ENCODE data around the gene UBQLN1. TPM values are rescaled to one million over a fixed set of nuclear protein-coding genes. Genes with fewer than 3 reads are reported as not detected.

The UBQLN1 gene
- total and polyA plus RNA-seq, 5 experiments from 2014 or later: 65.4 to 122 (median 70.8) TPM

DNA sequence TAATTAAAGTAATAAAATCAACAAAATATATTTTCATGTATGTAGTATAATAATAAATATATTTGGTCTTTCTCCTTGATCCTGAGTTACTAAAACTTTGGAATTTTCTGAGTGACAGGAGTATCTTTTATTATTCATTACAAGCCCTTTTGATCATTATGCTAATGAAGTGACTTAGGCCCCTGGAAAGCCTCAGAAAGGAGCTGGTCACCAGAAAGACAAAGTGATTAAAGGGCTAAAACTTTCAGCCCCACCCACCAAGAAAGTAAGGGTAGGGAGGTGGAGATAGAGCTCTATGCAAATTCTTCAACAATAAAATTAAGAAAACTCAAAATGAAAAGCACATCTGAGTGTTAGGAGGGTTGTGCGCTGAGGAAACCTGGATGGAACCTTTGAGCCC lies 27.5 kb downstream of the UBQLN1 start:
- peaks cover 10 to 33% (median 15%) of the 10 kb centered on the region in 4 donors for H3K4me1 Mint-ChIP-seq
- no peaks in the 10 kb centered on the region for H3K9me3 Mint-ChIP-seq
- POLR2A ChIA-PET: interaction anchor here (2.8 kb wide), 1 partner anchor 28 kb away, joined by 10 read pairs; the partner anchor contains the start of gene UBQLN1
- peaks cover 0 to 90% (median 17%) of the 10 kb centered on the region in 3 donors for H3K36me3 Mint-ChIP-seq
- no peak for ATAC-seq
- peak overlapping the region in 2 of 10 donors; percentile 56 to 67 for H3K27ac Mint-ChIP-seq
- no peaks in the 10 kb centered on the region for H3K27me3 Mint-ChIP-seq
- H3K4me3 Mint-ChIP-seq: no peak overlapping the region
- no peak for DNase-seq

DNA sequence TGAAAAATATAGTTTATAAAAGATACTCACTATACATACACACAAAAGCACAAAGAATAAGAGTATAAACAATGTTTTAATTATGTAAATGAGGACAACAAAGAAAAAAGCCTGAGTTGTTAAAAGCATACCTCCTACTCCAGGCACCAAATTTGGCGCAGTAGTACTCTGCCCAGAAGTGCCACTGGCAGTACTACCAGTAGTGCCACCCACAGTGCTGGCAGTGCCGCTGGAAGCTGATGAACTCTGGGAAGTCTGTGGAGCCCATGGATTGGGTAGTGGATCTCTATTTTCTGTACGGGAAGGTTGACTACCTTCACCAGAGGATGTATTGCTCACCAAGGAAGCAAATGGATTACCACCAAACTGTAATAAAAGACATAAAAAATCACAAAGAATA lies 30.2 kb downstream of the UBQLN1 start:
- H3K27ac Mint-ChIP-seq: peak overlapping the region in 4 of 10 donors; percentile 7 to 43 (median 21)
- no peaks in the 10 kb centered on the region for H3K9me3 Mint-ChIP-seq
- DNase-seq (no peak), ATAC-seq (no peak)
- no peaks in the 10 kb centered on the region for H3K27me3 Mint-ChIP-seq
- H3K4me3 Mint-ChIP-seq: no peak overlapping the region
- peaks cover 6 to 31% (median 10%) of the 10 kb centered on the region in 4 donors for H3K4me1 Mint-ChIP-seq
- H3K36me3 Mint-ChIP-seq: peaks cover 4 to 92% (median 14%) of the 10 kb centered on the region in 3 donors
- POLR2A ChIA-PET: no interaction called here

DNA sequence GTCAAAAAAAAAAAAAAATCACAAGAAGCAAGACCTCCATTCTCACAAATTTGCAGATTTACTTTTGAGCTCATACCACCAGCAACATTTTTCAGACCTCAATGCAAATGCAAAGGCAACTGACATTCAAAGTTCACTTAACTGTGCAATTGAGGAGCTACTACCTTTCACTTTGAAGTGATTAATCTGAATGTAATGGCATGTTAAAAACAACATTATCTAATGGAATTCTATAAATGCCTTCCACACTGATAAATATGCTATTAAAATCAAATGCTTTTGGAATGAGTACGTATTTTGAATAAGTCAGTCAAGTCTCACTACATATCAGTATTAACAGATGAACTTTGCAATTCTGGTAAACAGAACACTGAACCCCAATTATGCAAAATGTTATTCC lies 32.3 kb downstream of the UBQLN1 start:
- Mint-ChIP-seq H3K27ac (peak overlapping the region in 5 of 10 donors; percentile 1 to 75 (median 12)), H3K27me3 (no peaks in the 10 kb centered on the region), H3K4me3 (no peak overlapping the region), H3K9me3 (no peaks in the 10 kb centered on the region), H3K36me3 (peaks cover 4 to 92% (median 12%) of the 10 kb centered on the region in 3 donors), H3K4me1 (peaks cover 8 to 21% (median 9%) of the 10 kb centered on the region in 4 donors)
- POLR2A ChIA-PET: no interaction called here
- no peak for ATAC-seq
- no peak for DNase-seq

DNA sequence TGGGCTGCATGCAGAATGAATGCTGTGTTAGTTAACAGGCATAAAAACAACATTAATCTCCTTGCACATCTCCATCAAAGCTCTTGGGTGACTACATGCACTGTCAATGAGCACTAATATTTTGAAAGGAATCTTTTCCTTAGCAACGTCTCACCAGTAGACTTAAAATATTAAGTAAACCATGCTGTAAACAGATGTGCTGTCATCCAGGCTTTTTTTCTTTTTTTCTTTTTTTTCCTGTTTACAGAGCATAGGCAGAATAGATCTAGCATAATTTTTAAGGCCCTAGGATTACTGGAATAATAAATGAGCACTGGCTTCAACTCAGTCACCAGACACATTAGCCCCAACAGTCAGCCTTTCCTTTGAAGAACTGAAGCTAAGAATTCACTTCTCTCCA lies 36.3 kb downstream of the UBQLN1 start:
- peak overlapping the region in 3 of 10 donors; percentile 3 to 70 (median 25) for H3K27ac Mint-ChIP-seq
- H3K36me3 Mint-ChIP-seq: peaks cover 4 to 90% (median 4%) of the 10 kb centered on the region in 3 donors
- no peaks in the 10 kb centered on the region for H3K27me3 Mint-ChIP-seq
- DNase-seq (no peak), ATAC-seq (no peak)
- peaks cover 9 to 24% (median 18%) of the 10 kb centered on the region in 4 donors for H3K4me1 Mint-ChIP-seq
- H3K4me3 Mint-ChIP-seq: no peak overlapping the region
- no peaks in the 10 kb centered on the region for H3K9me3 Mint-ChIP-seq
- POLR2A ChIA-PET: no interaction called here

DNA sequence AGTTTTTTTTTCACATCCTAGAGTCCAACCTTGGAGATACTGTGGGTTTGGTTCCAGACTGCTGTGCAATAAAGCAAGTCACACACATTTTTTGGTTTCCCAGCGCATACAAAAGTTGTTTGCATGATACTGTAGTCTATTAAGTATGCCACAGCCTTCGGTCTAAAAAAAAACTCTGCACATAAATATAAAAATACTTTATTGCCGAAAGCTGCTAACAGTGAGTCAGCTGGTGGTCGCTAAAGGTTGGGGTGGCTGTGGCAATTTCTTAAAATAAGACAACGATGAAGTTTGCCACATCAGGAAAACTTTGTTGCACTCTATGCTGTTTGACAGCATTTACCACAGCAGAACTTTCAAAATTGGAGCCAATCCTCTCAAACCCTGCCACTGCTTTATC lies 37.4 kb downstream of the UBQLN1 start:
- H3K27ac Mint-ChIP-seq: peak overlapping the region in 3 of 10 donors; percentile 1 to 31 (median 8)
- DNase-seq: no peak
- no peak for ATAC-seq
- H3K4me3 Mint-ChIP-seq: no peak overlapping the region
- H3K36me3 Mint-ChIP-seq: peaks cover 4 to 92% (median 5%) of the 10 kb centered on the region in 3 donors
- H3K4me1 Mint-ChIP-seq: peaks cover 18 to 31% (median 28%) of the 10 kb centered on the region in 4 donors
- H3K27me3 Mint-ChIP-seq: no peaks in the 10 kb centered on the region
- H3K9me3 Mint-ChIP-seq: no peaks in the 10 kb centered on the region
- POLR2A ChIA-PET: no interaction called here

- POLR2A ChIA-PET: interaction anchor here (0.5 to 0.6 kb wide), 2 partner anchors 78 to 147 kb away, joined by 3 to 4 read pairs; no protein-coding TSS in a partner anchor
- peaks cover 4 to 91% (median 7%) of the 10 kb centered on the region in 3 donors for H3K36me3 Mint-ChIP-seq
- peaks cover 19 to 33% (median 31%) of the 10 kb centered on the region in 4 donors for H3K4me1 Mint-ChIP-seq
- no peak overlapping the region for H3K4me3 Mint-ChIP-seq
- no peaks in the 10 kb centered on the region for H3K27me3 Mint-ChIP-seq
- no peak for ATAC-seq
- no peaks in the 10 kb centered on the region for H3K9me3 Mint-ChIP-seq
- no peak for DNase-seq
- peak overlapping the region in 3 of 10 donors; percentile 29 to 52 (median 29) for H3K27ac Mint-ChIP-seq
These were observed 38.7 kb downstream of the UBQLN1 start for GRCh38 chr9:83669067-83669466.

DNA sequence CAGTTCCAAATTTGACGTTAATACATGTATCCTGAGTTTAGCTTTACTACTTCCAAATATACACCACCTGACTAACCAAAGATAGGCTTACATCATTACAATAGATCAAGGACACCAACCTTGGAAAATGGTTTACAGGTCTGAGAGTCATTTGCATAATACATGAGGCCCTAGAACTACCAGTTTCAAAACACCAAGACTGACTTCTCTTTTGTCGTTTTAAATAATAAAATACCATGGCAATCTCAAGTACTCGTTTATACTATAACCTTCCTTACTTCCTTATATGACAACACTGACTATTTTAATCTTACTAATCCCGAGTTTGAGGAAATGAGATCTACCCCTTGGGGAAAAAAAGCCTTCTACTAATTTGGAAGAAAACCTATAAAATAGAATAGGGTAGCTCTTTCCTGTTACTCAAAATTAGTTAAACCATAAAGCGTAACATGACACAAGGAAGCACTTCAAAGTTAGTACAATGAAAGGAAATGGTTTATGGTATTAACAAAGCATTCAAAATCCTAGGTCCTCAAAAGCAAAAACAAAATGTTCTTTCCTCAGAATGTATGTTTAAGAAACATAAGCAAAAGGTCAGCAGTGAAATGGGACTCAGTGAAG lies 42.1 kb downstream of the UBQLN1 start:
- H3K4me1 Mint-ChIP-seq: peaks cover 11 to 28% (median 24%) of the 10 kb centered on the region in 4 donors
- ATAC-seq (peak in 1 of 2 donors; percentile 81), DNase-seq (peak in 2 of 10 donors; percentile 13 to 15)
- POLR2A ChIA-PET: interaction anchor here (1.5 kb wide), 1 partner anchor 42 kb away, joined by 7 read pairs; the partner anchor contains the start of gene UBQLN1
- peaks cover 0 to 93% (median 16%) of the 10 kb centered on the region in 3 donors for H3K36me3 Mint-ChIP-seq
- no peaks in the 10 kb centered on the region for H3K27me3 Mint-ChIP-seq
- H3K4me3 Mint-ChIP-seq: peak overlapping the region in 6 of 10 donors; percentile 0 to 51 (median 36)
- no peaks in the 10 kb centered on the region for H3K9me3 Mint-ChIP-seq
- H3K27ac Mint-ChIP-seq: peak overlapping the region in 9 of 10 donors; percentile 50 to 89 (median 77)

DNA sequence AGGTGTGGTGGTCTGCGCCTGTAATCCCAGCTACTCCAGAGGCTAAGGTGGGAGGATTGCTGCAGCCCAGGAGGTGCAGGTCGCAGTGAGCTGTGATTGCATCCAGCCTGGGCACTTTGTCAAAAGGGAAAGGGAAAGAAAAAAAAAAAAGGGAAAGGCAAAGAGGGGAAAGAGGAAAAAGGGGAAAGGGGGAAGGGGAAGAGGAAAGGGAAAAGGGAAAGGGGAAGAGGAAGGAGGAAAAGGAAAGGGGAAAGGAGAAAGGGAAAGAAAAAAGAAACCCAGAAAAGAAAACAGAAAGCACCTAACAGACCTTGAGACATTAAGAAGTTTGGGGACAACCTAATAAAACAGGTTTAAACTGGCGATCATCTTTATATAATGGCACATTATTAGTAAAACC lies 44.8 kb downstream of the UBQLN1 start:
- no peak overlapping the region for H3K4me3 Mint-ChIP-seq
- ATAC-seq (no peak), DNase-seq (no peak)
- H3K27ac Mint-ChIP-seq: peak overlapping the region in 5 of 10 donors; percentile 6 to 77 (median 49)
- peaks cover 0 to 85% (median 15%) of the 10 kb centered on the region in 3 donors for H3K36me3 Mint-ChIP-seq
- H3K9me3 Mint-ChIP-seq: no peaks in the 10 kb centered on the region
- peaks cover 11 to 24% (median 23%) of the 10 kb centered on the region in 4 donors for H3K4me1 Mint-ChIP-seq
- no peaks in the 10 kb centered on the region for H3K27me3 Mint-ChIP-seq
- POLR2A ChIA-PET: interaction anchor here (0.7 kb wide), 1 partner anchor 44 kb away, joined by 3 read pairs; no protein-coding TSS in a partner anchor

GRCh38 chr9:83656952-83657351 lies 50.8 kb downstream of the UBQLN1 start:
- H3K4me1 Mint-ChIP-seq: no peaks in the 10 kb centered on the region
- no peak for DNase-seq
- no peak overlapping the region for H3K4me3 Mint-ChIP-seq
- H3K27ac Mint-ChIP-seq: no peak overlapping the region
- peaks cover 4 to 61% (median 26%) of the 10 kb centered on the region in 3 donors for H3K36me3 Mint-ChIP-seq
- H3K27me3 Mint-ChIP-seq: no peaks in the 10 kb centered on the region
- POLR2A ChIA-PET: interaction anchor here (0.6 to 1.1 kb wide), 2 partner anchors 41 to 51 kb away, joined by 4 to 7 read pairs; partner anchors contain the start of gene UBQLN1
- no peak for ATAC-seq
- peaks cover 0 to 3% (median 0%) of the 10 kb centered on the region in 9 donors for H3K9me3 Mint-ChIP-seq

DNA sequence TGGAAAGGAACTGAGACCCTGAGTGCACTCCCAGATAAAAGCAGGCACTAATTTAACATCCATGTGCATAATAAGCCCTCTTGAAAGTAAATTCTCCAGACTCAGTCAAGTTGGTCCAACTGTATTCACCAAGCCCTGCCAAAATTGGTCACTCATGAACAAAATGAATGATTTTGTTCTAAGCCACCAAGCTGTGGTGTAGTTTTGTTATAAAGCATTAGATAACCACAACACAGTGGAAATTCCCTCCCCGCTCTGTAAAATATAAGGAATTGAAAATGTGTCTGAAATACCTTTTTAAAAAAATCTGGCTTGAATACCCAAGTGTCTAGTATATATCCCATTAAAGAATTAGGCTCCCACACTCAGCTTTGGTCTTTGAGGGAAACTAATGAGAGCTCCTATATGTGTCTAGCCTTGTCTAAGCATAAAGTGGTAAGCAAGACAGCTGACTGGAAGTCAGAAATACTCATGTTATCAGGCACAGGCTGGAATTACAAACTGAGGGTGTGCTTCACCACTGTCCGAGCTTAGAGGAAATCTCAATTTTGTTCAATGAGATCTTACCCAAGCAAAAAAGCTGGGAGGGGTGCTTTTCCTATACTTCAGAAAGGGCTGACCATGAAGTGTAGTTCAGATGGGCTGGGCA lies 51.6 kb downstream of the UBQLN1 start:
- Mint-ChIP-seq H3K27me3 (no peaks in the 10 kb centered on the region), H3K9me3 (peaks cover 0 to 3% (median 0%) of the 10 kb centered on the region in 9 donors), H3K36me3 (peaks cover 8 to 61% (median 27%) of the 10 kb centered on the region in 3 donors), H3K27ac (peak overlapping the region in 5 of 10 donors; percentile 2 to 72 (median 22)), H3K4me3 (no peak overlapping the region), H3K4me1 (no peaks in the 10 kb centered on the region)
- DNase-seq (no peak), ATAC-seq (no peak)
- POLR2A ChIA-PET: interaction anchor here (0.6 to 1.1 kb wide), 2 partner anchors 41 to 52 kb away, joined by 4 to 7 read pairs; partner anchors contain the start of gene UBQLN1

DNA sequence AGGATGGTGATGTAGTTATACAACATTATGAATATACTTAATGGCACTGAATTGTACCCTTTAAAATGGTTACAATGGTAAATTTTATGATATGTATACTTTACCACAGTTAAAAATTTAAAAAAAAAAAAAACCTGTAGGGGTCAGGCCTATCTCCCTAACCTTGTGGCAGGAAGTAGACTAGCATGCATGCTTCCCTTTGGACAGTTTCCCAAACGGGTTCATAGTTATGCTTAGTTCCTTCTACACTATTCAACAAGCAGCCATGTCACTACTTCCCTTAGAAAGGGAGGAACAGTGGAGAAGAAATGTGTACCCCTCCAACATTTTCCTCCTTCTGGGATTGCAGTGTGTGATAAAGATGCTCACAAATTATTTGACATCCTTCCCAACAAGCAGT lies 52.3 kb downstream of the UBQLN1 start:
- H3K27me3 Mint-ChIP-seq: no peaks in the 10 kb centered on the region
- H3K36me3 Mint-ChIP-seq: peaks cover 8 to 61% (median 29%) of the 10 kb centered on the region in 3 donors
- no peak overlapping the region for H3K4me3 Mint-ChIP-seq
- ATAC-seq: no peak
- DNase-seq: no peak
- peaks cover 0 to 3% (median 0%) of the 10 kb centered on the region in 9 donors for H3K9me3 Mint-ChIP-seq
- peak overlapping the region in 4 of 10 donors; percentile 28 to 58 (median 45) for H3K27ac Mint-ChIP-seq
- no peaks in the 10 kb centered on the region for H3K4me1 Mint-ChIP-seq
- POLR2A ChIA-PET: no interaction called here

- peaks cover 0 to 3% (median 0%) of the 10 kb centered on the region in 9 donors for H3K9me3 Mint-ChIP-seq
- DNase-seq (no peak), ATAC-seq (no peak)
- POLR2A ChIA-PET: no interaction called here
- H3K36me3 Mint-ChIP-seq: peaks cover 8 to 50% (median 29%) of the 10 kb centered on the region in 3 donors
- peak overlapping the region in 3 of 10 donors; percentile 9 to 56 (median 30) for H3K27ac Mint-ChIP-seq
- no peaks in the 10 kb centered on the region for H3K27me3 Mint-ChIP-seq
- peaks cover 0 to 6% (median 2%) of the 10 kb centered on the region in 4 donors for H3K4me1 Mint-ChIP-seq
- H3K4me3 Mint-ChIP-seq: no peak overlapping the region
These were observed 55.3 kb downstream of the UBQLN1 start for GRCh38 chr9:83652433-83652832.
